Measurements from ENCODE around the gene SF3B2. TPM values are rescaled to one million over a fixed set of nuclear protein-coding genes. Genes with fewer than 3 reads are reported as not detected.

Gene SF3B2
- total RNA-seq, 1 donor from 2014 or later, result 204 TPM

DNA sequence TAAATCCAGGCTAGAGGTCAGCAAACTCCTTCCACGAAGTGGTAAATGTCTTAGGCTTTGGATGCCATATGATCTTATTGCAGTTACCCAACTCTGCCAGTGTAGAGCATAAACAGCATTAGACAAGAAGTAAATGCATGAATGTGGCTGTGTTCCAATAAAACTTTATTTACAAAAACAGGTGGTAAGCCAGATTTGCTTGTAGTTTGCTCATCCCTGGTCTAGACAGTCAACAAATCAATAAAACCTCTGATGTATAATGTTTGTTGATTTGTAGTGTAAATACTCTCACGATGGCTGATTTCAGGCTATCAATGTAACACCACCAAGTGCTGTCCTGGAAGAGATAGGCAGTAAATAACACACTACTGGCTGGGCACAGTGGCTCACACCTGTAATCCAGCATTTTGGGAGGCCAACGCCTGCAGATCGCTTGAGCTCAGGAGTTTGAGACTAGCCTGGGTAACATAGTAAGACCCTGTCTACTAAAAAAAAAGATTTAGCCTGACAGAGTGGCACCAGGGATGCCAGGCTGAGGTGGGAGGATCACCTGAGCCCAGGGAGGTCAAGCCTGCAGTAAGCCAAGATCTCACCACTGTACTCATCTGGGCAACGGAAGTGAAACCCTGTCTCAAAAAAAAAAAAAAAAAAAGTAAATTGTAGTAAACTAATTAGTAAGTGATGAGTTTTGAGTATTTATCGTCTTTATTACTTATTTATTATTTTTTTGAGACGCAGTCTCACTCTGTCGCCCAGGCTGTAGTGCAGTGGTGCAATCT, 19.0 kb upstream of the SF3B2 start:
- TF ChIP-seq, protein P1, sequence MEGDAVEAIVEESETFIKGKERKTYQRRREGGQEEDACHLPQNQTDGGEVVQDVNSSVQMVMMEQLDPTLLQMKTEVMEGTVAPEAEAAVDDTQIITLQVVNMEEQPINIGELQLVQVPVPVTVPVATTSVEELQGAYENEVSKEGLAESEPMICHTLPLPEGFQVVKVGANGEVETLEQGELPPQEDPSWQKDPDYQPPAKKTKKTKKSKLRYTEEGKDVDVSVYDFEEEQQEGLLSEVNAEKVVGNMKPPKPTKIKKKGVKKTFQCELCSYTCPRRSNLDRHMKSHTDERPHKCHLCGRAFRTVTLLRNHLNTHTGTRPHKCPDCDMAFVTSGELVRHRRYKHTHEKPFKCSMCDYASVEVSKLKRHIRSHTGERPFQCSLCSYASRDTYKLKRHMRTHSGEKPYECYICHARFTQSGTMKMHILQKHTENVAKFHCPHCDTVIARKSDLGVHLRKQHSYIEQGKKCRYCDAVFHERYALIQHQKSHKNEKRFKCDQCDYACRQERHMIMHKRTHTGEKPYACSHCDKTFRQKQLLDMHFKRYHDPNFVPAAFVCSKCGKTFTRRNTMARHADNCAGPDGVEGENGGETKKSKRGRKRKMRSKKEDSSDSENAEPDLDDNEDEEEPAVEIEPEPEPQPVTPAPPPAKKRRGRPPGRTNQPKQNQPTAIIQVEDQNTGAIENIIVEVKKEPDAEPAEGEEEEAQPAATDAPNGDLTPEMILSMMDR (conservative IDR thresholded peaks at IDR 0.05; ENCODE audit: low read depth, low read length), result no peak
- no peak for DNase-seq (ENCODE audit: low read depth)
- H3K4me3 ChIP-seq (ENCODE audit: low read depth, low read length), result no peak overlapping the region

DNA sequence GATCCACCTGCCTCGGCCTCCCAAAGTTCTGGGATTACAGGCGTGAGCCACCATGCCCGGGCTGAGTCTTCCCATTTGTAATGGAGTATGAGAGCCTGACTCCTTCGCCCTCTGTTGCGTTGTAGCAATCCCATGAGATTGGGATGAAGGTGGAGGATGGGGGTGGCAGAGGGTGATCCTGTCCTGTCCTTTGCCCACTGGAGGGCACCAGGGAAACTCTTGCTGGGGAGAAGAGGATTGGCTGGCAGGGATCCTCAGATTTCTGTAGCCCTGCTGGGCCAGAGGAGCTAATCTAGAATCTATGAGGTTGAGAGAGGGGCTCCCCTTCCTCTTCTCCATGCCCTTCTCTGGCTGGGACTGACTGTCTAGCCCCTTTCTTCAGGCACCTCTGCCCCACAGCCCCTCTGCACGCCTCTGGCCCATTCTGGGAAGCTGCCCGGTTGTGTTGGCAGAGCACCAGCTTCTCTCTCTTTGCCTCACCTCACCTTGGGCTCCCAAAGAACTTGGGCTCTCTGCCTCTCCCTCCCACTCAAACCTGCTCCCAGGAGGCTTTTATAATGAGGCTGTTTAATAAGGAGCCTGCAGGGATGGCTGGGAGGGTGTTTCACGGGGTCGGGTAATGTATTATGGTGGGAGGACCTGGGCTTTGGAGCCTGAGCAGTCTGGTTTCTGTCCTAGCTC, 16.4 kb upstream of the SF3B2 start:
- H3K4me3 ChIP-seq (ENCODE audit: low read depth, low read length), result no peak overlapping the region
- TF ChIP-seq, protein P1 (conservative IDR thresholded peaks at IDR 0.05; ENCODE audit: low read depth, low read length), result no peak
- no peak for DNase-seq (ENCODE audit: low read depth)

DNA sequence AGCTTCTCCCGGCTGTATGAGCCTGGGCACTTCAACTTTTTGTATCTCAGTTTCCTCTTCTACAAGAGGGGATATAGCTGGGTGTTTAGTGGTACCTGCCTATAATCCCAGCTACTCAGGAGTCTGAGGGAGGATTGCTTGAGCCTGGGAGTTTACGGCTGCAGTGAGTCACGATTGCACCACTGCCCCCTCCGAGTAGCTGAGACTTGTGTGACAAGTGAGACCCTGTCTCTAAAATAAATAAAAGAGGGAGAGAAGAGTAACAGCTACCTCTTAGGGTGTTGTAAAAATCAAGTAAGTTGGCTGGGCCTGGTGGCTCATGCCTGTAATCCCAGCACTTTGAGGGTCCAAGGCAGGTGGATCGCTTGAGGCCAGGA, 15.8 kb upstream of the SF3B2 start:
- no peak for DNase-seq (ENCODE audit: low read depth)
- TF ChIP-seq, protein P1 (conservative IDR thresholded peaks at IDR 0.05; ENCODE audit: low read depth, low read length), result no peak

GRCh38 chr11:66037327-66037726, 14.8 kb upstream of the SF3B2 start:
- TF ChIP-seq, protein P1 (conservative IDR thresholded peaks at IDR 0.05; ENCODE audit: low read depth, low read length), result no peak
- no peak overlapping the region for H3K4me3 ChIP-seq (ENCODE audit: low read depth, low read length)
- DNase-seq (ENCODE audit: low read depth), result no peak

More for the DNA sequence above, 15.8 kb upstream of the SF3B2 start:
- H3K4me3 ChIP-seq (ENCODE audit: low read depth, low read length), result no peak overlapping the region

DNA sequence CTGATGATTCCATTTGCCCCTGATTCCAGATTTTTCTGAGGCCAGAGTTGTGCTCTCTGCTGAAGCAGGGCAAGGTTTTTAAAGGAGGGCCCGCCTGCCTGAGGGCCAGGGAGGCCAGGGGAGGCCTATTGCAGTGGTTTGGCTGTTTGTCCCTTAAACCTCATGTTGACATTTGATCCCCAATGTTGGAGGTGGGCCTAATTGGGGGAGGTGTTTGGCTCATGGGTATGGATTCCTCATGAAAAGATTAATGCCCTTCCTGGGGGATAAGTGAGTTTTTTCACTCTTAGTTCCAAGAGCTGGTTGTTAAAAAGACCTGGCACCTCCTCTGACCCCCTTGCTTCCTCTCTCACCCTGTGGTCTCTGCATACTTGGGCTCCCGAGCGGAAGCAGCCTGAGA, 12.4 kb upstream of the SF3B2 start:
- TF ChIP-seq, protein P1 (conservative IDR thresholded peaks at IDR 0.05; ENCODE audit: low read depth, low read length), result no peak
- H3K4me3 ChIP-seq (ENCODE audit: low read depth, low read length), result no peak overlapping the region
- DNase-seq (ENCODE audit: low read depth), result no peak

GRCh38 chr11:66042227-66042995, 9.8 kb upstream of the SF3B2 start:
- TF ChIP-seq, protein P1 (conservative IDR thresholded peaks at IDR 0.05; ENCODE audit: low read depth, low read length), result no peak
- H3K4me3 ChIP-seq (ENCODE audit: low read depth, low read length), result no peak overlapping the region
- no peak for DNase-seq (ENCODE audit: low read depth)

Data from epithelial cell of proximal tubule (primary cell).